Measurements from ENCODE around the gene AKR1B1. TPM values are rescaled to one million over a fixed set of nuclear protein-coding genes. Genes with fewer than 3 reads are reported as not detected.

The AKR1B1 gene
- polyA plus RNA-seq, 1 of the 3 experiments (the other 2 are of a cell fraction), result 216 TPM

GRCh38 chr7:134395604-134396003 is 63.3 kb downstream of the AKR1B1 start:
- no peaks in the 10 kb centered on the region for H4K20me1 ChIP-seq (ENCODE audit: insufficient read depth)
- H3K9me3 ChIP-seq, result no peaks in the 10 kb centered on the region
- ChIA-PET CTCF (interaction anchor here (1.1 to 1.5 kb wide), 3 partner anchors 25 to 153 kb away, joined by 3 to 4 read pairs (median 3); partner anchors contain the start of gene AKR1B15), POLR2A (no interaction called here)
- H3K27me3 ChIP-seq (ENCODE audit: insufficient read depth), result peaks cover 17% of the 10 kb centered on the region; the same call in 1 of the 2 replicates
- H3K9me2 ChIP-seq, result no peaks in the 10 kb centered on the region
- H3K27ac ChIP-seq (ENCODE audit: low read depth in 2 of 2, low read length in 1 of 2), result no peak overlapping the region
- TF ChIP-seq, protein P1, sequence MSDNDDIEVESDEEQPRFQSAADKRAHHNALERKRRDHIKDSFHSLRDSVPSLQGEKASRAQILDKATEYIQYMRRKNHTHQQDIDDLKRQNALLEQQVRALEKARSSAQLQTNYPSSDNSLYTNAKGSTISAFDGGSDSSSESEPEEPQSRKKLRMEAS (IDR thresholded peaks at IDR 0.05; ENCODE audit: low read depth), result no peak
- TF ChIP-seq NFIC (IDR thresholded peaks at IDR 0.05; ENCODE audit: borderline replicate concordance), result no peak
- TF ChIP-seq CTCF (IDR thresholded peaks at IDR 0.05), result no peak
- no peak for TF ChIP-seq ZBTB33 (IDR thresholded peaks at IDR 0.05; ENCODE audit: borderline replicate concordance, low read depth)
- TF ChIP-seq NRF1 (IDR thresholded peaks at IDR 0.05; ENCODE audit: low read depth, low read length), result no peak
- no peak for TF ChIP-seq TAF1 (IDR thresholded peaks at IDR 0.05; ENCODE audit: borderline replicate concordance, low read depth, low read length)
- TF ChIP-seq RAD21 (IDR thresholded peaks at IDR 0.05; ENCODE audit: low read length), result no peak
- DNase-seq, result no peak
- H3K4me1 ChIP-seq (ENCODE audit: control insufficient read depth in 1 of 2, insufficient read depth in 2 of 2, low read depth in 1 of 2, low read length in 1 of 2), result no peaks in the 10 kb centered on the region
- no peak overlapping the region for H3K9ac ChIP-seq
- H3F3A ChIP-seq (replicated peaks; ENCODE audit: insufficient read depth), result no peaks in the 10 kb centered on the region
- no peaks in the 10 kb centered on the region for H3K36me3 ChIP-seq (replicated peaks in 1 of 2; ENCODE audit: control insufficient read depth in 1 of 2, insufficient read depth in 2 of 2, low read length in 1 of 2)
- WGBS (ENCODE audit: low lambda C conversion rate), result 65% methylated on average over 4 of the region's 4 CpGs
- no peak overlapping the region for H2AFZ ChIP-seq (ENCODE audit: low read depth)
- no peak overlapping the region for H3K4me3 ChIP-seq (ENCODE audit: low read depth in 2 of 2, low read length in 1 of 2)
- no peak overlapping the region for H3K4me2 ChIP-seq
- no peaks in the 10 kb centered on the region for H3K79me2 ChIP-seq (ENCODE audit: insufficient read depth)

DNA sequence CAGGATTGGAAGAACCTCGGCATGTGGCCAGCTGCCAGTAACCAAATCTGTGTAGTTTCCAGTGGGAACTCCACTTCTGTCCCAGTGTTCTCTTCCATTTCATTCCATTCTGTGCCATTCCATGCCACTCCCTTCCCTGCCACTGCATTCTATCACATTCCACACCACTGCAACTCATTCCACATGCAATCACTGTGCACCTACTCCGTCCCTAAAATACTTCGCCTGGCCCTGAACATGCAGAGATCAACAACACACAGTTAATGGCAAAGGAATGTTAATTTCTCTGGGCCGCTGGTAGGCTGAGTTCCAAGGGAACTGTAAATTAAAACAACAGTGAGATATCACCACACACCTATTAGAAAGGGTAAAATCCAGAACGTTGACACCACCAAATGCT is 64.8 kb downstream of the AKR1B1 start:
- TF ChIP-seq MEF2A (IDR thresholded peaks at IDR 0.05; ENCODE audit: borderline replicate concordance, low read depth) (no peak), RCOR1 (IDR thresholded peaks at IDR 0.05; ENCODE audit: low read length) (no peak), USF1 (IDR thresholded peaks at IDR 0.05; ENCODE audit: borderline replicate concordance, low read depth) (no peak), RXRA (IDR thresholded peaks at IDR 0.05; ENCODE audit: borderline replicate concordance, low read depth) (no peak), FOSL2 (IDR thresholded peaks at IDR 0.05; ENCODE audit: borderline replicate concordance, low read depth) (no peak), NRF1 (IDR thresholded peaks at IDR 0.05; ENCODE audit: low read depth, low read length) (no peak), CTCF (IDR thresholded peaks at IDR 0.05) (no peak), RFX5 (IDR thresholded peaks at IDR 0.05; ENCODE audit: low read length) (no peak), TCF12 (IDR thresholded peaks at IDR 0.05) (no peak), SIN3A (IDR thresholded peaks at IDR 0.05; ENCODE audit: borderline replicate concordance, low read depth, low read length) (no peak), FOXM1 (IDR thresholded peaks at IDR 0.05; ENCODE audit: low read depth) (no peak), JUND (IDR thresholded peaks at IDR 0.05) (no peak), ELF1 (IDR thresholded peaks at IDR 0.05) (no peak)
- peaks cover 6% of the 10 kb centered on the region; the same call in 1 of the 2 replicates for H3K27me3 ChIP-seq (ENCODE audit: insufficient read depth)
- DNase-seq, result no peak
- H3K79me2 ChIP-seq (ENCODE audit: insufficient read depth), result no peaks in the 10 kb centered on the region
- H3K9me3 ChIP-seq, result no peaks in the 10 kb centered on the region
- no peaks in the 10 kb centered on the region for H3K4me1 ChIP-seq (ENCODE audit: control insufficient read depth in 1 of 2, insufficient read depth in 2 of 2, low read depth in 1 of 2, low read length in 1 of 2)
- POLR2A ChIA-PET, result no interaction called here
- 37% methylated on average over 5 of the region's 5 CpGs for WGBS (ENCODE audit: low lambda C conversion rate)
- H3F3A ChIP-seq (replicated peaks; ENCODE audit: insufficient read depth), result no peaks in the 10 kb centered on the region
- H3K4me2 ChIP-seq, result no peak overlapping the region
- H3K9me2 ChIP-seq, result no peaks in the 10 kb centered on the region
- no peak overlapping the region for H3K27ac ChIP-seq (ENCODE audit: low read depth in 2 of 2, low read length in 1 of 2)
- no peak overlapping the region for H3K9ac ChIP-seq
- no peaks in the 10 kb centered on the region for H3K36me3 ChIP-seq (replicated peaks in 1 of 2; ENCODE audit: control insufficient read depth in 1 of 2, insufficient read depth in 2 of 2, low read length in 1 of 2)
- H3K4me3 ChIP-seq (ENCODE audit: low read depth in 2 of 2, low read length in 1 of 2), result no peak overlapping the region
- CTCF ChIA-PET, result interaction anchor here (1.0 to 2.2 kb wide), 3 partner anchors 36 to 64 kb away, joined by 3 to 8 read pairs (median 3); no protein-coding TSS in a partner anchor
- no peaks in the 10 kb centered on the region for H4K20me1 ChIP-seq (ENCODE audit: insufficient read depth)
- no peak overlapping the region for H2AFZ ChIP-seq (ENCODE audit: low read depth)

Measured in SK-N-SH (cell line).